CD4-positive, alpha-beta T cell treated with Interleukin-12 subunit alpha and Interleukin-12 subunit beta, for 1 hour (primary cell): ENCODE data around the gene IMP4.

Source experiments
- DNase-seq: peaks from one replicate; pipeline ENCODE4 v3.0.0-alpha.2; 2020

The IMP4 gene

DNA sequence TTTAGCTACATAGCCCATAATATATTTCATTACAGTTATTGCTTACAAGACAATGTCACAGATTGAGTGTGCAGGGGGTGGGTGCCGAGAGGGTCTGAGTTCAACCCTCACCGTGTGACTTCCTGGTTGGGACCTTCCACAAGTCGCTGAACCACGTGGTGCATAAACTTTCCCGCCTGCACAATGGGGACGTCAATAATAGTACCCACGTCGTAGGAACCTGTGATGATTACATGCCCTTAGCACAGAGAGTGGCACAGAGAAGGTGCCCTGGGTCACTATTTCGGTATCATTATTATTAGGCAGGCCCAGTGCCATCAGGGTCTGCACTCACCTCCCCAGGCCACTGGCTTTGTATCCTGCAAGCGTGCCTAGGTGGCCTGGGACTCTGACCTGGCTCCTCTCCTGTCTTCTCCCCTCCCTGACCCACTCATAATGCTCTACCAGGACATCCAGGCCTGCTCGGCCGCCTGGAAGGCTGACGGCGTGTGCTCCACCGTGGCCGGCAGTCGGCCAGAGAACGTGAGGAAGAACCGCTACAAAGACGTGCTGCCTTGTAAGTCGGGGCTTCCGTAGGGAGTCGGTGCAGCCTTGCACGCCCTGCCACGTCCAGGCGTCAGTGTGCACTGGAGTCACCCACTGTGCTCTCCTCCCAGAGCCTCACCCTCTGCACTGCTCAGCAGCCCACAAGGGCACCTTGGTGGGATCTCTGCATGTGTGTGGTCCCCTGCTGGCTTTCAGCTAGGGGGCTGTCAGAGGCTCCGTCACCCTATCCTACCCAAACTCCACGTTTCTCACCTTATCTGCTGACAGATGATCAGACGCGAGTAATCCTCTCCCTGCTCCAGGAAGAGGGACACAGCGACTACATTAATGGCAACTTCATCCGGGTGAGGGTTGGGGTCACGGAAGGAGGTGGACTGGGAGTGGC lies 16.0 kb downstream of the IMP4 start:
- DNase-seq: no peak

DNA sequence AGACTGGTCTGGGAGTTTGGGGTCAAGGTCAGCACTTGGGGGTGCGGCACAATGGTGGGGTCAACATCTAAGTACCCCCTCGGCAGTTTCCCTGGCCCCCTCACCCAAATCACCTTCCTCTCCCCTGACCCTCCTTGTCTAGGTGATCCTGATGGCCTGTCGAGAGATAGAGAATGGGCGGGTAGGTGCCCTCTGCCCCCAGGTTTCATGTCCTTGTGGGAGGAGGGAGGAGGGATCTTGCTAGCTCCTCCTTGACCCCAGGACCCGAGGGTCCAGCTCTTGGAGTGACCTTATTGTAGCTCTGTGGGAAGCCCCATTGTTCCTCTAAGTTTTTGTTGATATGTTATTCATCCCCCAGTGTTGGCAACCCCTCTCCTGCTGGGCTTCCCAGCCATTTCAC lies 16.8 kb downstream of the IMP4 start:
- no peak for DNase-seq

DNA sequence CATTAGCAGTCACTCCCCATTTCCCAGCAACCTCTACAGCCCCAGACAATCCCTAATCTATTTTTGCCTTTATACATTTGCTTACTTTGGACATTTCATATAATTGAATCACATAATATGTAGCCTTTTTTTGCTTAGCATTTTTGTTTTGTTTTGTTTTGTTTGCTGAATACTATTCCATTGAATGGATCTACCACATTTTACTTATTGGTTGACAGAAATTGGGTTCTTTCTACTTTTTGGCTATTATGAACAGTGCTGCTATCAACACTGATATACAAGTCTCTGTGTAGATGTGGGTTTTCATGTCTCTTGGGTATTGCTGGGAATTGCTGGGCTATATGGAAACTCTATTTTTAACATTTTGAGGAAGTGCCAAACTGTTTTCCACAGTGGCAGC lies 20.8 kb downstream of the IMP4 start:
- DNase-seq: no peak

DNA sequence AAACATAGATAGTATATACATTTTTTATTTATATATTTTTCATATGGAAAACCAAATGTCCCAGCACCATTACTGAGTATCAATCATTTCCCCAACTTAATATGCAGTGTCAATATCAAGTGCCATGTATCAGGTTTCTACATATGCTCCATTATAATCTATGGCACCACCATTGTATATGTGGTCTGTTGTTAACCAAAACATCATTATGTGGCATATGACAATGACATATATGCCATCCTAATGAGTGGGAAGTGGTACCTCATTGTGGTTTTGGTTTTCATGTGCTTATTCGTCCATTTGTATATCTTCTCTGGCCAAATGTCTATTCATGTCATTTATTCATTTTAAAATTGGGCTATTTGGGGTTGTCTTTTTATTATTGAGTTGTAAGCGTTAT lies 22.4 kb downstream of the IMP4 start:
- no peak for DNase-seq

DNA sequence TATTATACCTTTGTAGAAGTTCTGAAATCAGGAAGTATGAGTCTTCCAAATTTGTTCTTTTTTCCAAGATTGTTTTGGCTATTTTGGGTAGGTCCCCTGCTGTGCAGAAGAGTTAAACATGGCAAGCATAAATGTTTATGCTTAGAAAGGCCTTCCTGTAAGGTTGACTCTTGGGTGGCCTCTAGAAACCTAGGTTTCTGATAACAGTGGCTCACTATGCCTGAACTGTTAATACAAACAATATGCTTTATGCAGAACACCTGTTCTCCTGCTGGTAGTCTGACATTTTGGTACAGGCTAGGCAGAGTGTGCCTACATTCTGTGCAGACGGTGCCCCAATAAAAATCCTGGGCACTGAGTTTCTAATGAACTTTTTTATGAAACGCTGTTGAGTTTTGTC lies 23.3 kb downstream of the IMP4 start:
- DNase-seq: no peak

DNA sequence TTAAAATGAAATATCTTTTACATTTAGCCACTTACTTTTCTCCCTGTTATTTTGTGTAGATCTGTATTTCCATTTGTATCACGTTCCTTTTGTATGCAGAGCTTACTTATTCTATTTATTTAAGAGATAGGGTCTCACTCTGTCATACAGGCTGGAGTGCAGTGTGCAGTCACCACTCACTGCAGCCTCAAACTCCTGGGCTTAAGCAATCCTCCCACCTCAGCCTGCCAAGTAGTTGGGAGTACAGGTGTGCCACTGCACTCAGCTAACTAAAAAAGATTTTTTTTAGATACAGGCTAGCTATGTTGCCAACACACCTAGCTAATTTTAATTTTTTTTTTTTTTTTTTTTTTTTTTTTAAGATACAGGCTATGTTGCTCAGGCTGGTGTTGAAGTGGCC lies 24.0 kb downstream of the IMP4 start:
- no peak for DNase-seq

DNA sequence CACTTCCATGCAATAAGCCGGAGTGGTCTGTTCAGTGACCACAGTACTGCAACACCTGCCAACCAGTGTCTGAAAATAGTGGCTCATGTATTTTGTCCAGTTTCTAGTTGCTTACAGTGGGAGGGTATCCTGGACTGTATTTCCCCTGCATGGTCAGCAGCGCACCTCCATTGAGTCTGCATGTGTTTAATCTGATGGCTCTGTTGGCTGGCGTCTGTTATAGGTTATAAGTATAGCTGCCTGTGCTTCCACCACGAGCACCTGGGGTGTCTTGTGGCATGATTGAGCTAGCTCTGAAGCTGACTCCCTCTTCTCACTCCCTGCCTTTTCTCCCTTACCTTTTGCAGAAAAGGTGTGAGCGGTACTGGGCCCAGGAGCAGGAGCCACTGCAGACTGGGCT lies 26.1 kb downstream of the IMP4 start:
- no peak for DNase-seq

DNA sequence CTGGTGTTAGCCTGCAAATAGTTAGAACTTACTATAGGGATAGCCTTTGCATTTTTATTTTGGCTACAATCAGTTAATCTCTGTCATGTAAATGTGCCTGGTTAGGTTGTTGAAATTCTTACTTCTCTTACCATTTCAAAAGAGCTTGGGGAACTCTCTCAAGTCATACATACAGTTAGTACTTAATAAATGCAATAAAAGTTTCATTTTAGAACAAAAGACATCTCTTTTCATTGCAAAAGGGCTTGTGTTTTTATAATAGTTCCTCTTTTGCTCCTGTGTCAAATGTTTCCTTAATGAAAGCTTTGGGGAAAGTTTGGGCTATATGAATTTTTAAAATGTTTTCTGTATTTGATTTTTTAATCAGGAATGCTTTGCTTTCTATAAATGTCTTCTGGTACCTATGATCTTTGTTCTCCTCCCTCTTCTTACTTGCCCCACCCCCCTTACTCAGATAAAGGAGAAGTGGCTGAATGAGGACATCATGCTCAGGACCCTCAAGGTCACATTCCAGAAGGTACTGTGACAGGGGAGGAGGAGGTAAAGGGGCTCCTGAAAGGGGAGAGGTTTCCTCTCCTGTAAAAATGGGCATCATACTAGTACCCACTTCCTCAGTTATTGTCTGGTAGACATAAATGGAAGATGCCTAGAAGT lies 26.7 kb downstream of the IMP4 start:
- no peak for DNase-seq

DNA sequence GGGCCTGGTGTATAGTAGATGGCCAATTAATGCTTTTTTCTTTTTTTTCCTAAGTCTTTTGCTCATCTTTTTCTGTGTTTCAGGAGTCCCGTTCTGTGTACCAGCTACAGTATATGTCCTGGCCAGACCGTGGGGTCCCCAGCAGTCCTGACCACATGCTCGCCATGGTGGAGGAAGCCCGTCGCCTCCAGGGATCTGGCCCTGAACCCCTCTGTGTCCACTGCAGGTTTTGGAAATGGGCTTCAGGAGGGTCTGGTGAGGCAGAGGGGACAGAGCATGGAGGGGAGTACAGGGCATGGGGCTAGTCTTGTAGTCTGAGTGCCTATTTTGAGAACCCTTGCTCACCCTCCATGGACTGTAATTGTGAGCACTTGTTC lies 27.3 kb downstream of the IMP4 start:
- DNase-seq: no peak

DNA sequence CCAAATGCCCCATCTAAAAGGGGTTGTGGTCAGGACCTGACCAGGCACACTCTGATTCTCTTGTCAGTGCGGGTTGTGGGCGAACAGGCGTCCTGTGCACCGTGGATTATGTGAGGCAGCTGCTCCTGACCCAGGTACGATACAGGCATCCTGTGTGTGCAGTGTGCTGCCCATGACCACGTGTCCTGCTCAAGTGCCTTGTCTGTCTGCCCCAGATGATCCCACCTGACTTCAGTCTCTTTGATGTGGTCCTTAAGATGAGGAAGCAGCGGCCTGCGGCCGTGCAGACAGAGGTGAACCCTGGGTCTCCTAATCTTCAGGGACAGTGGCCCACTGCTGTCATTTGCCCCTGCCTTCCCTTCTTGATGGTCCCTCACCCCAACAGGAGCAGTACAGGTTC lies 27.8 kb downstream of the IMP4 start:
- peak; percentile 62 for DNase-seq

DNA sequence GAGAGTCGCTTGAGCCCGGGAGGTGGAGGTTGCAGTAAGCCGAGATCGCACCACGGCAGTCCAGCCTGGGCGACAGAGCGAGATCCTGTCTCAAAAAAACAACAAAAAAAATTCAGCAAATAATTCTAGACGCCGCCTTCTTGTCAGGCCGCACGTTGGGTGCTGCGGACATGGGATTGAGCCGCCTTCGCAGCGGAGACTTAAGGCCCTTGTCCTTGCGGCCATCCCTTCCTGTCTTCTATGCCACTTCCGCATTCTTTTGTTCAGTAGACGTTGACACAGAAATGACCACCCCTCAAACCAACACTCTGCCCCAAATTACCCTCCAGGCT lies 29.0 kb downstream of the IMP4 start:
- DNase-seq: no peak

DNA sequence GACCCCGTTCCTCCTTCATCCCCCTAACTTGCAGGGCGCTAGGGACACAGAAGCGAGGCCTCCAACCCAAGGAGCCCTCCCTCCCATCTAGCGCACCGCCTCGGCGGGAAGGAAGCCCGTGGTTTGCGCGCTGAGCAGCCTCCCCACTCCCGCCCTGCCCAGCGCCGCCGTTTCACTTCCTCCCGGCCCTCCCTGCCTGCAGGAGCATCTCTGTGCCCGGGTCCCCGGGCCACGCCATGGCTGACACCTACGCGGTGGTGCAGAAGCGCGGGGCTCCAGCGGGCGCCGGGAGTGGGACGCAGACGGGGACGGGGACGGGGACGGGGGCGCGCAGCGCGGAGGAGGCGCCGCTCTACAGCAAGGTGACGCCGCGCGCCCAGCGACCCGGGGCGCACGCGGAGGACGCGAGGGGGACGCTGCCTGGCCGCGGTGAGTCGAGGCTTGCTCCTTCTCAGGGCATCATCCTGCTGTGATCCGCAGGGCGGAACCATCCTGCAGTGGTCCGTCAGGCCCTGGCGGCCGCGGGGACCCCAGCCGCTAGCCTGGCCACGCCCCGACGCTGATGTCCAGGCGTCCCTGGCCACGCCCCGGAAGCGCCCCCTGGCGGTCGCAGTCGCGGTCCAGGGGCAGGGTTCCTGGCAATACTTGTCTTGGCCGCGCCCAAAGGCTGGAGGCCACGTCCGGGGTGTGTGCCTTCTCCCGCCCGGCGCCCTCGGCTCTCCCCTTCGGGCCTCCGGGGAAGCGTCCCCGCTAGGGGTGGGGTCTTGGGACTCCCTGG lies 29.5 kb downstream of the IMP4 start:
- peak; percentile 70 for DNase-seq

DNA sequence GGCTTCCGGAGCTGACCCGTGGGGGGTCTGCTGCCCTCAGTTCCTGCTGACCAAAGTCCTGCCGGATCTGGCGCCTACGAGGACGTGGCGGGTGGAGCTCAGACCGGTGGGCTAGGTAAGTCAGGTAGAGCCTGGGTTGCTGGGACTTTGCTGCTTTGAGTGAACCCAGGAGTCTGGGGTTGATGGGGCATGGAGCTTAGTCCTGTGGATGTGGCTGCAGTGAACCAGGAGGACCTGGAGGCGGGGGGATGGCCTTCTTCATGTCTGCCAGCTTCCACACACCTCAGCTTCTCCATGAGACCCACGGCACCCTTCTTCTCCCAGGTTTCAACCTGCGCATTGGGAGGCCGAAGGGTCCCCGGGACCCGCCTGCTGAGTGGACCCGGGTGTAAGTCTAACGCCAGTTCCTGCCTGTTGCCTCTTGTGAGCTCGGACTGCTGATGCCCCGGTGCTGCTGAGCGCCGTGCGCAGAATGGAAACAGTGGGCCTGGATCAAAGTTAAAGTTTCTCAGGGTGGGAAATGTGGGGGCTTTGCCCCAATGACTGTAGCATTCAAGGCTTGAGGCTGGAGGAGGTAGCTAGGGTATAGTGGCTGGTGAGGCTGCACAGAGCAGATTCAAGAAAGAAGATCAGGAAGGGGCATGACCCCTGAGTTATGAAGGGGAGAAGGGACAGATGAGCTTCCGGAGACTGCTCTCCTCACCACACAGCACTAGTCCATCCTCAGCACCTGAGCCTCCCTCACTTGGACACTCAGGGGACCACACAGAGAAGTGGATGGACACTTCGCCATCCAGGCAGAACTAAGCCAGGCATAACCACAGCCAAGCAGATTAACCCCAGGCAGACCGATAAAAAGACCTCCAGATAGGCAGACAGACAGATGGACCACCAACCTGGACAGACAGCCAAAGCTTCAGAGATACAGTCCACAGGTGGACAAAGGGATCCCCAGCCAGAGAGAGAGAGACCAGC lies 30.4 kb downstream of the IMP4 start:
- DNase-seq: no peak

DNA sequence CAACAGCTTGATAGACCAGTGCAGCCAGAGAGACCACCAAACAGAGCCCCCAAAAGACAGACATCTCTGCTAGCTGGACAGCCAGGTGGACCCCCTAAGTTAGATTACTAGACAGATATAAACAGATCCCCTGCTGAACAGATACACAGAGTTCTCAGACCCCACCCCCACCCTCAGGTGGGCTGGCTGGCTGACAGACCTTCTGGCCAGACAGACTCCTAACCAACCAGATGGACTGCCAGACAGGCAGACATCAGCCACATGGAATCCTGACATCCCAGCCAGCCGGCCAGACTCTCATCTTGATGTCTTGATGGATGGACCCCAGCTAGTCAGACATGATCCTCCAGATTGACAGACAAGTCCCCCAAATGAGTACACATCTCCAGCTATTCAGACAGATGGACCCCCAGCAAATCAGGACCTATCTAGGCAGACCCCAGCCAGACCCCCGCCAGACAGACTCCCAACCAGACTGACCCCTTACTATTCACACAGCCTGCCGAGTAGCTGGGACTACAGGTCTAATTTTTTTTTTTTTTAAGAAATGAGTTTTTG lies 31.2 kb downstream of the IMP4 start:
- DNase-seq: no peak

DNA sequence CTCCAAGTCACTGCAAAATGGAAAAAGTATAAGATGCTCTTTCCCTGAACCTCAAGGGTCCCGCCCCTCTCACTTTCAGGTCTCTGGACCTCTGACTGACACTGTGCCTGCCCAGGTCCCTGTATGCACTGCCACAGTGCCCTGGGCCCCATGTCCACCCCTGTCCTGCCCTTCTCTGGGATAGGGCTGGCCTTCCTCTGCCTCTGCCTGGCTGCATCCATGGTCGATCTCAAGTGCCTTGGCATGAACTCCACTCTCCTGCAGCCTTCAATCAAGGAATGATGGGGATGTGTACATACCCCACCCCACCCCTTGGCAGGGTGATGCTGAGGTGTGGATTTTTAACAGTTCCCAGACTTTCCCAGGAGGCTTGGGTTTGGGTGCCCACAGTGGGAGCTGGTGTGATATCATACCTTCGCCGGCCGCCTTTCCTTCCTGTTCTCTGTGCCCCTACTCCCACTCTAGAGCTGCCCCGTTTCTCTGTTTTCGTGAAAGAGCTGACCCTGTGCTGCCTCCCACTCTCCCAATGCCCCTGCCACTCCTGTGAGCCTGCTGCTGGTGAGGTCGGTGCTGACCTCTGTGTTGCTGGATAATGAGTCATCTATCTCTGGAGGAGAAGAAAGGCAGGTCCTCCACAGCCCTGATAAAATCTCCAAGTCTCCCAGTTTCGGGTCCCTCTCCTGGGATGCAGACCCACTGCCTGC lies 32.0 kb downstream of the IMP4 start:
- no peak for DNase-seq

DNA sequence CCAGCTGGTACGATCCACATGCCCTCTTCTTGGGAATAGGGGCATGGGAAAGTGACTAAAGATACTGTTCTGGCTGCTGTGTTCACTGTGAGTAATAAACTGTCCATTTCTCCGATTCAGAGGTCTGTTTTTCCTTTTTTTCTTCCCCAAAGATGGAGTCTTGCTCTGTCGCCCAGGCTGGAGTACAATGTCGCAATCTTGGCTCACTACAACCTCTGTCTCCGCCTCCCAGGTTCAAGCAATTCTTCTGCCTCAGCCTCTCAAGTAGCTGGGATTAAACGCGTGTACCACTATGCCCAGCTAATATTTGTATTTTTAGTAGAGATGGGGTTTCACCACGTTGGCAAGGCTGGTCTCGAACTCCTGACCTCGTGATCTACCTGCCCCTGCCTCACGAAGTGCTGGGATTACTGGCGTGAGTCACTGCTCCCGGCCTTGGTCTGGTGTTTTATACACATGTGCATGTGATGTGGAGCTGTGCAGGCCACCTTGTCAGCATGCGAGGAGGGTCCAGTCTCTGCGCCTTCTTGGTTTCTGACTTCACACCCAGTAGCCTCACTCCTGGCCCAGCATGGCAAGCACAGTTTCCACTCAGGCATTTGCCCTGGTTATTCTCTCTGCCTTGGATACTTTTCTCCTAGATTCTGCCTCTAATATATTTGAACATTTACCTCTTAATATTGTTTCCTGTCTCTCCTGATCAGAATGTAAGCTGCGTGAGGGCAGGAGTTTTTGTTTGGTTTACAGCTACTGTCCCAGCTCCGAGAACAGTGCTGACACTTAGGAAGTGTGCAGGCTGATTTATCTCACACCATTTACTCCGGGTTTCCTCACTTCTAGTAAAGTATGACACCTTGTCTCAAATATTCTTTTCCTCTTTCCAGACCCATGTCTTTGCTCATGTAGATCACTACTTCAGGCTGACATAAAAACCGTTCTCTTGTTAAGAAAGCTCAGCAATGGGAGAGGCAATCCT lies 32.9 kb downstream of the IMP4 start:
- DNase-seq: no peak

DNA sequence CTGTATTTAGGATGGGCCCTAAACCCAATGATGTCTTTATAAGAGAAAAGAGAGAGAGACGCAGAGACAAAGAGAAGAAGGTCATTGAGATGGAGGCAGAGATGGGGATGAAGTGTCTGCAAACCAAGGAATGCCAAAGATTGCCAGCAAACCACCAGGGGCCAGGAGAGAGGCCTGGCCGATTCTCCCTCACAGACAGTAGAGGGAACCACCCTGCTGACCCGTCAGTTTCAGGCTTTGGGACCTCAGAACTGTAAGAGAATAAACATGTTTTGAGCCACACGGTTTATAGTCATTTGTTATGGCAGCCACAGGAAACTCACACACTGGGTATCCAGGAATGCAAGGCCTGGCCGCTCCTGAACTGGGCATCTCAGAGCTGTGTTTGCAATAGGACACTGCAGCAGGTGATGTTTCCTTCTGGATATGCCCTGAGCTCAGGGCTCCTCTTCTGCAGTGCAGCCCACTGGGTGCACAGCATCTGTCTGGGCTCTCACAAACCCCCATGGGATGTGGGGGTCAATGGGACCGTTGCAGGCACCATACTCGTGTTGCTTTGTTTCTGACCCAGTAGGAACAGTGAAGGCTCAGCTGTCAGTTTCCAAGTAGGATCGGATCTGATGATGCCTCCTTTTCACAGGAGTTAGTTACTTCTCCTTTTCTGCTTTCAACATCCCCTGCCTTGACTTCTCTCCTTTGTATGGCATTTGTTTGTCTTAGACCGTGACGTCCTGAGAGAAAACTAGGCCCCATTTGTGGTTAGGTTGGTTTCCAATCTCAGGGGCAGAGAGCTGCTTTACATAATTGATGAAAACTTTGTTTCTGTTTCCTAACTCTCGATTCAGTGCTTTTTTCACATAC lies 34.0 kb downstream of the IMP4 start:
- DNase-seq: no peak

DNA sequence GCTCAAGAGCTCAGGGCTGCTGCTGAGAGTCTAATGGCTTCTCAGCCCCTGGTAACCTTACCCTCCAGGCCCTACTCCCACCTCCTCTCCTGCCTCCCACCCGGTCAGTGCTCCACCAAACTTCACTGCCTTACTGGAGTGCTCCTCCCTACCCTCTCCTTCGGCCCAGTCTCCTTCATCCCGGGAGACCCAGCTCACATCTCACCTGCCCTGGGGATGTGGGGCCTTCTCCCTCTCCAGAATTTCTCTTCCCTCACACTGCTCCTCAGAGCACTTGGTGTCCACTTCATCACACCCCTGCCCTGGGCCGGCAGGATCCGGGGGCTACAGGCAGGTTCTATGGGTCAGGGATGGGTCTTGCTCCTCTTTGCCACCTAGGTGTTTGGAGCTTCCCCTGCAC lies 34.8 kb downstream of the IMP4 start:
- DNase-seq: no peak

DNA sequence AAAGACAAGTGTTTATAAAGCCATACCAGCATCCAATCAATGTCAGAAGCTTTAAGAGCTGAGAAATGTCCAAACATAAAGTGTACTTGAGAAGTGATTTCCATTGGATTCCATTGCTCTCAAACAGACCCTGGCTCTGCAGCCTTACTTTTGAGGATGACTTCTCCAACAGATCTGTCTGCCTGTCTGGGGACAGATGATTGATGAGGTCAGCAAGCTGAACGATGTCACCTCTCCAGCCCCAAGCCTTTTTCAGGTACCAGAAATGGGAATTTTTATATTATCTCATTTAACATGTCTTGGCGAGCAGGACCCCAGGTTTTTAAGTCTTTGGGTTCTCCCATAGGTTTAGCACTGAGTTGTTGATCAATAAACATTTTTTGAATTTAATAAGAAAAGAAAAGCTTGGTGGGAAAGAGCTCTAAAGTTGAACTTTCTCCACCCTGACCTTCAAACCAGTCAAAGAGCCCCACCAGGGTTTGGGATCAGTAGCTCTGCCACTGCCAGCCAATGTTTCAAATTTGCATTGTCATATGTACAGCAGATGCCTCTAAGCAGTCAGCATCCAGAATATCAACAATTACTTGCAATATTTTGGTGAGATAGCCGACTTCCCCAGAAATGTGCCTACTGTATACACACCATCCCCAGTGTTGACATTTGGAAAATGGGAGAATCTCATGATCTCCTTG lies 35.7 kb downstream of the IMP4 start:
- no peak for DNase-seq
